ENCODE results near the gene CCT8. TPM values are rescaled to one million over a fixed set of nuclear protein-coding genes. Genes with fewer than 3 reads are reported as not detected.
A peak's percentile ranks its signal among the peaks of the same experiment; 100 is the strongest.
"Not testable (repeated sequence)": the region's sequence is repeated elsewhere in the genome, so short reads cannot be mapped to it uniquely, and the experiment has no call there.

CCT8 gene
- polyA plus RNA-seq, 1 donor = 213 TPM

GRCh38 chr21:29080454-29080941 lies 7.0 kb upstream of the CCT8 start:
- WGBS (ENCODE audit: insufficient coverage, low lambda C conversion rate) = no CpG with 5 or more reads among the region's 6 CpGs
- DNase-seq = no peak
- no peaks in the 10 kb centered on the region for H3K27me3 ChIP-seq (ENCODE audit: control insufficient read depth, insufficient read depth, low read length)
- H3K36me3 ChIP-seq (ENCODE audit: control insufficient read depth, insufficient read depth, low read length) = no peaks in the 10 kb centered on the region
- no peaks in the 10 kb centered on the region for H3K4me1 ChIP-seq (ENCODE audit: control insufficient read depth, insufficient read depth, low read length)
- H3K4me3 ChIP-seq (ENCODE audit: low read length) = no peak overlapping the region
- H3K27ac ChIP-seq (ENCODE audit: low read length) = no peak overlapping the region
- H3K9me3 ChIP-seq (ENCODE audit: control insufficient read depth, low read depth, low read length) = peaks cover 2% of the 10 kb centered on the region

DNA sequence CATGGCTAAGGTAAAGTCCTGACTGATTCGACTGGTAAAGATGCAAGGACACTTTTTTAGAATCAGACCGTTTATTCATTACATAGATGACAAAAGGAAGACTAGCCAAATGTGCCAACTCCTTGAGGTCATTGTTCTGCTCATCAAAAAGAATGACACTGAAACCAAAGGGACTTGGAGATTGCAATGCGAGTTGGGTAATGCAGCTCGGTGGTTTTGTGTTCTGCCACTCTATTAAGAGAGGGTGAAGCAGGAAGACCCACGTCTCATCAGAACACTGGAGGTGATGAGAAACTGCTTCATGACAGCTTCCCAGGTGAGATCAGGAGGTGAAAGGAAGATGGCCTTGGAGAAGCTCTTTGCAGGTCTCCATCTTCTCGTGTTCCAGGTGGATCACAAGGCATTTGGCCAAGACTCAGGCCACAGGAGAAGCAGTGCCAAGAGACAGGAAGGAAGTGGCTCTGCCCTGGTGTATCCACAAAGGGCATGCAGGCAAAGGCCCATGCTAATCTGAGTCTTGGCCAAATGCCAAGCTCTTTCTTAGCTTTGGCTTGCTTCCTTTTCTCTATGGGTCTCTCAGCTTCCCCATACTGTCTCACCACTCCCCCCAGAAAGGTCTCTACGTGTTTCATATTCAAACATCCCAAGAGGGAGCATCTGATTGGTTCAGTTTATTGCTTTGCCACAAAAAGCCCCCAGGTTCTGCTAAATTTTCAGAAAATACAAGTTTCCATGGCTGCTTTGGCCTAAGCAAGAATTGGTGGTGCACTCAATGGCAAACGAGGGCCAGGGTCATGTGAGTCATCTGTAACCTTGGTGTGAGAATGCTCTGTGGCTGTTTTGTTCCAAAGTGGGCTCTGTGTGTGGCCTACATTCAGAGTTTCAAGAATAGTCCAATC lies 5.7 kb upstream of the CCT8 start:
- H3K36me3 ChIP-seq (ENCODE audit: control insufficient read depth, insufficient read depth, low read length) = no peaks in the 10 kb centered on the region
- H3K27ac ChIP-seq (ENCODE audit: low read length) = no peak overlapping the region
- no peaks in the 10 kb centered on the region for H3K4me1 ChIP-seq (ENCODE audit: control insufficient read depth, insufficient read depth, low read length)
- 86% methylated on average over 1 of the region's 8 CpGs for WGBS (ENCODE audit: insufficient coverage, low lambda C conversion rate)
- no peak overlapping the region for H3K4me3 ChIP-seq (ENCODE audit: low read length)
- no peaks in the 10 kb centered on the region for H3K27me3 ChIP-seq (ENCODE audit: control insufficient read depth, insufficient read depth, low read length)
- DNase-seq = no peak
- H3K9me3 ChIP-seq (ENCODE audit: control insufficient read depth, low read depth, low read length) = peaks cover 2% of the 10 kb centered on the region

GRCh38 chr21:29077651-29078090 lies 4.2 kb upstream of the CCT8 start:
- Histone ChIP-seq H3K27ac (ENCODE audit: low read length) (peak overlapping the region; percentile 93), H3K9me3 (ENCODE audit: control insufficient read depth, low read depth, low read length) (peaks cover 2% of the 10 kb centered on the region), H3K4me1 (ENCODE audit: control insufficient read depth, insufficient read depth, low read length) (no peaks in the 10 kb centered on the region), H3K36me3 (ENCODE audit: control insufficient read depth, insufficient read depth, low read length) (no peaks in the 10 kb centered on the region), H3K27me3 (ENCODE audit: control insufficient read depth, insufficient read depth, low read length) (no peaks in the 10 kb centered on the region), H3K4me3 (ENCODE audit: low read length) (peak overlapping the region; percentile 68)
- 75% methylated on average over 1 of the region's 6 CpGs for WGBS (ENCODE audit: insufficient coverage, low lambda C conversion rate)
- DNase-seq = peak in 1 of 2 donors; percentile 71

- H3K9me3 ChIP-seq (ENCODE audit: control insufficient read depth, low read depth, low read length); H3K36me3 ChIP-seq (ENCODE audit: control insufficient read depth, insufficient read depth, low read length); H3K4me1 ChIP-seq (ENCODE audit: control insufficient read depth, insufficient read depth, low read length); H3K27me3 ChIP-seq (ENCODE audit: control insufficient read depth, insufficient read depth, low read length): not testable (repeated sequence)
- peak; percentile 48 to 73 for DNase-seq
- Histone ChIP-seq H3K27ac (ENCODE audit: low read length) (peak overlapping the region; percentile 93), H3K4me3 (ENCODE audit: low read length) (peak overlapping the region; percentile 68)
- WGBS (ENCODE audit: insufficient coverage, low lambda C conversion rate) = no CpG with 5 or more reads among the region's 50 CpGs
Measured at GRCh38 chr21:29076731-29077640, 3.5 kb upstream of the CCT8 start.

- Histone ChIP-seq H3K27ac (ENCODE audit: low read length) (peak overlapping the region; percentile 77), H3K4me3 (ENCODE audit: low read length) (no peak overlapping the region)
Measured at GRCh38 chr21:29075706-29076466, 2.4 kb upstream of the CCT8 start.

GRCh38 chr21:29074783-29075182 lies 1.3 kb upstream of the CCT8 start:
- peaks cover 2% of the 10 kb centered on the region for H3K9me3 ChIP-seq (ENCODE audit: control insufficient read depth, low read depth, low read length)
- H3K4me1 ChIP-seq (ENCODE audit: control insufficient read depth, insufficient read depth, low read length) = peaks cover 8% of the 10 kb centered on the region
- 100% methylated on average over 1 of the region's 4 CpGs for WGBS (ENCODE audit: insufficient coverage, low lambda C conversion rate)
- no peaks in the 10 kb centered on the region for H3K27me3 ChIP-seq (ENCODE audit: control insufficient read depth, insufficient read depth, low read length)
- no peak overlapping the region for H3K27ac ChIP-seq (ENCODE audit: low read length)
- DNase-seq = no peak
- H3K36me3 ChIP-seq (ENCODE audit: control insufficient read depth, insufficient read depth, low read length) = no peaks in the 10 kb centered on the region
- H3K4me3 ChIP-seq (ENCODE audit: low read length) = no peak overlapping the region

More at GRCh38 chr21:29075706-29076466, 2.4 kb upstream of the CCT8 start:
- Histone ChIP-seq H3K9me3 (ENCODE audit: control insufficient read depth, low read depth, low read length) (peaks cover 2% of the 10 kb centered on the region), H3K36me3 (ENCODE audit: control insufficient read depth, insufficient read depth, low read length) (no peaks in the 10 kb centered on the region), H3K4me1 (ENCODE audit: control insufficient read depth, insufficient read depth, low read length) (peaks cover 8% of the 10 kb centered on the region), H3K27me3 (ENCODE audit: control insufficient read depth, insufficient read depth, low read length) (no peaks in the 10 kb centered on the region)
- no peak for DNase-seq
- WGBS (ENCODE audit: insufficient coverage, low lambda C conversion rate) = 100% methylated on average over 1 of the region's 9 CpGs

- H3K27ac ChIP-seq (ENCODE audit: low read length) = peak overlapping the region; percentile 79
- H3K4me3 ChIP-seq (ENCODE audit: low read length) = peak overlapping the region; percentile 63
- peaks cover 2% of the 10 kb centered on the region for H3K9me3 ChIP-seq (ENCODE audit: control insufficient read depth, low read depth, low read length)
- H3K4me1 ChIP-seq (ENCODE audit: control insufficient read depth, insufficient read depth, low read length) = peaks cover 8% of the 10 kb centered on the region
- 65% methylated on average over 2 of the region's 9 CpGs for WGBS (ENCODE audit: insufficient coverage, low lambda C conversion rate)
- DNase-seq = no peak
- no peaks in the 10 kb centered on the region for H3K27me3 ChIP-seq (ENCODE audit: control insufficient read depth, insufficient read depth, low read length)
- no peaks in the 10 kb centered on the region for H3K36me3 ChIP-seq (ENCODE audit: control insufficient read depth, insufficient read depth, low read length)
Measured at GRCh38 chr21:29074007-29074376, 544 bp upstream of the CCT8 start.

DNA sequence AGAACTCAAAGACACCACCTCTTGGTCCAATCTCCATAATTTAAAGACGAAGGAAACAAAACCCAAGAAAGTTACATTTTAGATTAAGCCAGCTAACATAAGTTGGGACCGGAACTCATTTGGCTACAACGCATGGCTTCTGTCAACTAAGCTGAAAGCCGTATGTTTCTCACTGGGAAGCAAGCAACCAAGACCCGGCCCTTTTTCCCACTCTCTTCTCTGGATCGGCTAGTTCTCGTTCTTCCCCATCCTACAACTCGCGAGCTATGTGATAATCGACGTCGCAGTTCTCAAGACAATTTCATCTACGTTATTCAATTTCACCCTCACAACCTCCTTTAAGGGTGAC lies 601 bp downstream of the CCT8 start:
- no peaks in the 10 kb centered on the region for H3K27me3 ChIP-seq (ENCODE audit: control insufficient read depth, insufficient read depth, low read length)
- H3K4me3 ChIP-seq (ENCODE audit: low read length) = peak overlapping the region; percentile 63
- H3K27ac ChIP-seq (ENCODE audit: low read length) = peak overlapping the region; percentile 79
- no peak for DNase-seq
- WGBS (ENCODE audit: insufficient coverage, low lambda C conversion rate) = no CpG with 5 or more reads among the region's 13 CpGs
- peaks cover 8% of the 10 kb centered on the region for H3K4me1 ChIP-seq (ENCODE audit: control insufficient read depth, insufficient read depth, low read length)
- H3K36me3 ChIP-seq (ENCODE audit: control insufficient read depth, insufficient read depth, low read length) = peaks cover 4% of the 10 kb centered on the region
- H3K9me3 ChIP-seq (ENCODE audit: control insufficient read depth, low read depth, low read length) = peaks cover 2% of the 10 kb centered on the region

DNA sequence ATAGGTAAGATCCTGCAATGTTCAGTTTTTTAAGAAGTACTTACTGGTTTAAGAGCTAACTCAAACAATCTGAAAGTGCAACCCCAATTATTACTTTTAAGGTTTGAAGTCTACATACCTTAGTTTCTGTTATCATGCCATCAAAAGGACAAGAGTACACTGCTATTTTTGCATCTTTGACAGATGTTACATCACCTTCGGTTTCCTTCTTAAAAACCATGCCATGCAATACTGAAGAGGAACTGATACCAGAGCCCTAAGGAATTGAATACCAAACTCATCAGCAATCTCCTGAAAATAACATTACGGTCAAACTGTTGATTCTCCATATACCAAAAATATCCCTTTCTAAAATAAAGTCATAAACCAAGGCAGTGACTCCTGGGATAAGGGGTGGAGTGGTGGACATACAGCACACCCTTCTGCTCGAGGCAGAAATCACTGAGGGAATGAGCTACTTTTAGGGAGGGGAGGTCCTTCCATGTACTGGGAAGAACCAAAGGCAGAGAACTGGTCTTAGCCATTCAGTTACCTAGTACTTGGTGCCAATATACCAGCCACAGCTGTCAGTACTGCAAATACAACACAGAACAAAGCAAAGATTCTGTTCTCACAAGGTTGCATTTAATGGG lies 8.5 kb downstream of the CCT8 start:
- H3K27me3 ChIP-seq (ENCODE audit: control insufficient read depth, insufficient read depth, low read length) = no peaks in the 10 kb centered on the region
- no peak overlapping the region for H3K4me3 ChIP-seq (ENCODE audit: low read length)
- WGBS (ENCODE audit: insufficient coverage, low lambda C conversion rate) = 100% methylated on average over 1 of the region's 3 CpGs
- no peak for DNase-seq
- H3K36me3 ChIP-seq (ENCODE audit: control insufficient read depth, insufficient read depth, low read length) = peaks cover 74% of the 10 kb centered on the region
- no peaks in the 10 kb centered on the region for H3K9me3 ChIP-seq (ENCODE audit: control insufficient read depth, low read depth, low read length)
- H3K4me1 ChIP-seq (ENCODE audit: control insufficient read depth, insufficient read depth, low read length) = no peaks in the 10 kb centered on the region
- no peak overlapping the region for H3K27ac ChIP-seq (ENCODE audit: low read length)
